H9 (cell line): ENCODE data around the gene DNAH8. TPM values are rescaled to one million over a fixed set of nuclear protein-coding genes. Genes with fewer than 3 reads are reported as not detected.

Experiments
- DNase-seq: peaks from one replicate; pipeline ENCODE4 v3.0.0-alpha.2; 2017
- H2AFZ ChIP-seq: one replicate; pipeline ENCODE4 v1.6.1; 2013; ENCODE audit warnings: mild to moderate bottlenecking, low read length, control low read depth, moderate library complexity
- H2AK5ac ChIP-seq: 2 replicates; pipeline ENCODE4 v1.6.1; 2013; ENCODE audit warnings: low read length, control low read depth, mixed read lengths; ENCODE audit not compliant: insufficient read length
- H2BK120ac ChIP-seq: one replicate; pipeline ENCODE4 v1.6.1; 2013; ENCODE audit warnings: low read depth, mild to moderate bottlenecking, low read length, control low read depth, inconsistent platforms; ENCODE audit not compliant: poor library complexity, severe bottlenecking
- H2BK12ac ChIP-seq: 2 replicates; pipeline ENCODE4 v1.6.1; 2013; ENCODE audit warnings: low read length, control low read depth, mixed read lengths, low read depth; ENCODE audit not compliant: insufficient read length
- H2BK15ac ChIP-seq: 2 replicates; pipeline ENCODE4 v1.6.1; 2013; ENCODE audit warnings: low read depth, low read length, control low read depth
- H2BK20ac ChIP-seq: one replicate; pipeline ENCODE4 v1.6.1; 2013; ENCODE audit warnings: low read depth, mild to moderate bottlenecking, low read length, control low read depth, inconsistent platforms; ENCODE audit not compliant: poor library complexity, severe bottlenecking
- H2BK5ac ChIP-seq: 2 replicates; pipeline ENCODE4 v1.6.1; 2013; ENCODE audit warnings: low read length, control low read depth, mixed read lengths; ENCODE audit not compliant: insufficient read length
- H3K14ac ChIP-seq: 2 replicates; pipeline ENCODE4 v1.6.1; 2013; ENCODE audit warnings: low read length, control low read depth; ENCODE audit not compliant: insufficient read depth
- H3K18ac ChIP-seq: 2 replicates; pipeline ENCODE4 v1.6.1; 2013; ENCODE audit warnings: low read depth, mild to moderate bottlenecking, mixed read lengths, low read length, control low read depth; ENCODE audit not compliant: insufficient read length
- H3K23ac ChIP-seq: 2 replicates; pipeline ENCODE4 v1.6.1; 2013; ENCODE audit warnings: low read length, control low read depth, mixed read lengths, low read depth; ENCODE audit not compliant: insufficient read length
- H3K23me2 ChIP-seq: 2 replicates; pipeline ENCODE4 v1.6.1; 2013; ENCODE audit warnings: low read depth, mild to moderate bottlenecking, mixed read lengths, low read length, control low read depth; ENCODE audit not compliant: insufficient read length, poor library complexity, severe bottlenecking
- H3K27ac ChIP-seq: 2 replicates; pipeline ENCODE4 v1.5.1; 2013; ENCODE audit warnings: low read length, control low read depth, mixed read lengths, low read depth; ENCODE audit not compliant: insufficient read length
- H3K27me3 ChIP-seq: 2 replicates; pipeline ENCODE4 v1.6.1; 2013; ENCODE audit warnings: low read length, control low read depth, inconsistent platforms; ENCODE audit not compliant: insufficient read depth
- H3K4ac ChIP-seq: 2 replicates; pipeline ENCODE4 v1.6.1; 2013; ENCODE audit warnings: low read depth, mild to moderate bottlenecking, control low read depth, inconsistent platforms, low read length, moderate library complexity
- H3K4me1 ChIP-seq: 2 replicates; pipeline ENCODE4 v1.6.1; 2013; ENCODE audit warnings: low read length, control low read depth, inconsistent platforms; ENCODE audit not compliant: insufficient read depth
- H3K4me2 ChIP-seq: 2 replicates; pipeline ENCODE4 v1.6.1; 2013; ENCODE audit warnings: low read length, control low read depth, mixed read lengths; ENCODE audit not compliant: insufficient read length, insufficient read depth
- H3K56ac ChIP-seq: 2 replicates; pipeline ENCODE4 v1.6.1; 2013; ENCODE audit warnings: low read depth, mild to moderate bottlenecking, mixed read lengths, low read length, control low read depth; ENCODE audit not compliant: insufficient read length
- H3K79me1 ChIP-seq: 2 replicates; pipeline ENCODE4 v1.6.1; 2013; ENCODE audit warnings: low read depth, mild to moderate bottlenecking, moderate library complexity, low read length, control low read depth, inconsistent platforms; ENCODE audit not compliant: insufficient read depth, poor library complexity, severe bottlenecking
- H3K79me2 ChIP-seq: 2 replicates; pipeline ENCODE4 v1.6.1; 2013; ENCODE audit warnings: low read length, control low read depth, inconsistent platforms; ENCODE audit not compliant: insufficient read depth
- H3K9ac ChIP-seq: 2 replicates; pipeline ENCODE4 v1.6.1; 2013; ENCODE audit warnings: low read length, control low read depth, mixed read lengths; ENCODE audit not compliant: insufficient read length; ENCODE audit errors: extremely low read depth
- H3K9me3 ChIP-seq: one replicate; pipeline ENCODE4 v1.6.1; 2013; ENCODE audit warnings: low read depth, low read length, inconsistent platforms; ENCODE audit not compliant: control insufficient read depth
- H3T11ph ChIP-seq: one replicate; pipeline ENCODE4 v1.6.1; 2013; ENCODE audit warnings: mild to moderate bottlenecking, low read length, control low read depth, inconsistent platforms
- H4K20me1 ChIP-seq: one replicate; pipeline ENCODE4 v1.6.1; 2013; ENCODE audit not compliant: control insufficient read depth, insufficient read length, insufficient read depth
- H4K5ac ChIP-seq: 2 replicates; pipeline ENCODE4 v1.6.1; 2013; ENCODE audit warnings: low read depth, mild to moderate bottlenecking, mixed read lengths, low read length, control low read depth; ENCODE audit not compliant: insufficient read length
- H4K8ac ChIP-seq: replicated peaks from 2 replicates; pipeline ENCODE4 v1.6.1; 2013; ENCODE audit warnings: low read length, control low read depth, mixed read lengths, low read depth; ENCODE audit not compliant: insufficient read length
- H4K91ac ChIP-seq: 2 replicates; pipeline ENCODE4 v1.6.1; 2013; ENCODE audit warnings: low read depth, mild to moderate bottlenecking, moderate library complexity, mixed read lengths, low read length, control low read depth; ENCODE audit not compliant: insufficient read length
- H3K27ac Mint-ChIP-seq, 3 experiments: 2 replicates in 2 of 3; 3 replicates in 1 of 3; pipeline ENCODE4 v1.8.0; 2020 to 2021; ENCODE audit warnings: mixed read lengths in 3 of 3, mild to moderate bottlenecking in 1 of 3, moderate library complexity in 1 of 3
- H3K27me3 Mint-ChIP-seq: 2 replicates; pipeline ENCODE4 v1.8.0; 2021; ENCODE audit warnings: low read depth, mild to moderate bottlenecking, moderate library complexity, mixed read lengths
- H3K36me3 Mint-ChIP-seq, 3 experiments: 2 replicates in 2 of 3; 3 replicates in 1 of 3; pipeline ENCODE4 v1.8.0; 2020 to 2021; ENCODE audit warnings: low read depth in 3 of 3, mixed read lengths in 3 of 3; ENCODE audit not compliant: insufficient read depth in 1 of 3
- H3K4me1 Mint-ChIP-seq, 2 experiments: 2 replicates each; pipeline ENCODE4 v1.8.0; 2020; ENCODE audit warnings: mixed read lengths in 2 of 2
- H3K4me3 Mint-ChIP-seq, 2 experiments: 2 replicates in 1 of 2; 3 replicates in 1 of 2; pipeline ENCODE4 v1.8.0; 2020 to 2021; ENCODE audit warnings: mild to moderate bottlenecking in 2 of 2, mixed read lengths in 2 of 2, moderate library complexity in 1 of 2
- H3K9me3 Mint-ChIP-seq, 2 experiments: 2 replicates in 1 of 2; 3 replicates in 1 of 2; pipeline ENCODE4 v1.8.0; 2020; ENCODE audit warnings: mild to moderate bottlenecking in 2 of 2, mixed read lengths in 2 of 2, moderate library complexity in 1 of 2
- WGBS: extraction: QIAGEN DNeasy Blood & Tissue Kit; methylation state at CpG from one replicate; pipeline ENCODE4 v1.1.7; 2013; ENCODE audit warnings: missing lambda C conversion rate, low lambda C conversion rate, mixed read lengths; ENCODE audit not compliant: insufficient read length; ENCODE audit errors: extremely low coverage; 5-methylcytosine and 5-hydroxymethylcytosine counted together
- total RNA-seq: library from RNA; stranded (reverse); gene quantifications from 2 replicates; pipeline ENCODE4 v1.2.1, GENCODE V29; 2021
- TF ChIP-seq, protein P1 (sequence below): fragments of 200-600 bp; sonication (generic); conservative IDR thresholded peaks from 3 replicates; pipeline ENCODE4 v1.8.0; 2021; ENCODE audit warnings: antibody characterized with exemption, mild to moderate bottlenecking

Gene DNAH8
- total RNA-seq, 1 experiment from 2014 or later = not detected

DNA sequence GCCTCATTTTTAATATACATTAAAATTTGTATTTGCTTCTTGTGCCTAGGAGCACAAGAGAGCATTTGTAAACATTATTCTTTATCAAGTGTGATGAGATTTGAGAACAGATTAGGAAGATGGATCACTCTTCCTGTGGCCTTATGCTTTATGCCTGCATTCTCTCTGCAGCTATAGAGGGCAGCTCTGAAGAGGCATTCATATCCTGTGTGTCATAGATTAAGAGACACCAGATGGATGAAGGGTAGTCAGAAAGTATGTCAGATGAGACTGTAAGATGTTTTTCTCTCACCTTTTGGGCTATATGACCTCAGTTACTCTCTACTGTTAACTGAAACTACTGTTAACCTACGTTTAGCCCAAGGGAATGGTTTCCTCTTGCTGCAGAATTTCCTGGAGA is 61.4 kb downstream of the DNAH8 start:
- H4K20me1 ChIP-seq = no peaks in the 10 kb centered on the region
- no peak overlapping the region for H3K4ac ChIP-seq
- H2BK5ac ChIP-seq = no peak overlapping the region
- no peaks in the 10 kb centered on the region for H3K79me2 ChIP-seq
- no peak overlapping the region for H3K23ac ChIP-seq
- no peak overlapping the region for H3K27ac ChIP-seq
- no peak overlapping the region for H3K9ac ChIP-seq
- no peak overlapping the region for H3T11ph ChIP-seq
- H3K4me1 ChIP-seq = no peaks in the 10 kb centered on the region
- no peak overlapping the region for H3K18ac ChIP-seq
- H3K4me3 Mint-ChIP-seq = no peak overlapping the region
- no peak overlapping the region for H2BK120ac ChIP-seq
- WGBS = no CpG with 5 or more reads among the region's 1 CpG
- no peak overlapping the region for H2BK15ac ChIP-seq
- H2AK5ac ChIP-seq = no peak overlapping the region
- H3K79me1 ChIP-seq = no peaks in the 10 kb centered on the region
- H3K4me1 Mint-ChIP-seq = no peaks in the 10 kb centered on the region
- no peak overlapping the region for H4K91ac ChIP-seq
- H3K4me2 ChIP-seq = no peak overlapping the region
- H2AFZ ChIP-seq = no peak overlapping the region
- no peak for DNase-seq
- H3K27me3 ChIP-seq = no peaks in the 10 kb centered on the region
- H3K9me3 Mint-ChIP-seq = no peaks in the 10 kb centered on the region
- H3K27me3 Mint-ChIP-seq = peaks cover 8% of the 10 kb centered on the region
- no peak overlapping the region for H2BK12ac ChIP-seq
- no peaks in the 10 kb centered on the region for H3K23me2 ChIP-seq
- H4K8ac ChIP-seq = no peak overlapping the region
- H3K56ac ChIP-seq = no peak overlapping the region
- no peak overlapping the region for H4K5ac ChIP-seq
- no peak overlapping the region for H3K27ac Mint-ChIP-seq
- TF ChIP-seq, protein P1, sequence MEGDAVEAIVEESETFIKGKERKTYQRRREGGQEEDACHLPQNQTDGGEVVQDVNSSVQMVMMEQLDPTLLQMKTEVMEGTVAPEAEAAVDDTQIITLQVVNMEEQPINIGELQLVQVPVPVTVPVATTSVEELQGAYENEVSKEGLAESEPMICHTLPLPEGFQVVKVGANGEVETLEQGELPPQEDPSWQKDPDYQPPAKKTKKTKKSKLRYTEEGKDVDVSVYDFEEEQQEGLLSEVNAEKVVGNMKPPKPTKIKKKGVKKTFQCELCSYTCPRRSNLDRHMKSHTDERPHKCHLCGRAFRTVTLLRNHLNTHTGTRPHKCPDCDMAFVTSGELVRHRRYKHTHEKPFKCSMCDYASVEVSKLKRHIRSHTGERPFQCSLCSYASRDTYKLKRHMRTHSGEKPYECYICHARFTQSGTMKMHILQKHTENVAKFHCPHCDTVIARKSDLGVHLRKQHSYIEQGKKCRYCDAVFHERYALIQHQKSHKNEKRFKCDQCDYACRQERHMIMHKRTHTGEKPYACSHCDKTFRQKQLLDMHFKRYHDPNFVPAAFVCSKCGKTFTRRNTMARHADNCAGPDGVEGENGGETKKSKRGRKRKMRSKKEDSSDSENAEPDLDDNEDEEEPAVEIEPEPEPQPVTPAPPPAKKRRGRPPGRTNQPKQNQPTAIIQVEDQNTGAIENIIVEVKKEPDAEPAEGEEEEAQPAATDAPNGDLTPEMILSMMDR = no peak
- H3K14ac ChIP-seq = no peak overlapping the region
- no peak overlapping the region for H2BK20ac ChIP-seq
- H3K9me3 ChIP-seq = no peaks in the 10 kb centered on the region
- no peaks in the 10 kb centered on the region for H3K36me3 Mint-ChIP-seq
